ENCODE data around the gene PLPPR2.
A peak's percentile ranks its signal among the peaks of the same experiment; 100 is the strongest.

DNA sequence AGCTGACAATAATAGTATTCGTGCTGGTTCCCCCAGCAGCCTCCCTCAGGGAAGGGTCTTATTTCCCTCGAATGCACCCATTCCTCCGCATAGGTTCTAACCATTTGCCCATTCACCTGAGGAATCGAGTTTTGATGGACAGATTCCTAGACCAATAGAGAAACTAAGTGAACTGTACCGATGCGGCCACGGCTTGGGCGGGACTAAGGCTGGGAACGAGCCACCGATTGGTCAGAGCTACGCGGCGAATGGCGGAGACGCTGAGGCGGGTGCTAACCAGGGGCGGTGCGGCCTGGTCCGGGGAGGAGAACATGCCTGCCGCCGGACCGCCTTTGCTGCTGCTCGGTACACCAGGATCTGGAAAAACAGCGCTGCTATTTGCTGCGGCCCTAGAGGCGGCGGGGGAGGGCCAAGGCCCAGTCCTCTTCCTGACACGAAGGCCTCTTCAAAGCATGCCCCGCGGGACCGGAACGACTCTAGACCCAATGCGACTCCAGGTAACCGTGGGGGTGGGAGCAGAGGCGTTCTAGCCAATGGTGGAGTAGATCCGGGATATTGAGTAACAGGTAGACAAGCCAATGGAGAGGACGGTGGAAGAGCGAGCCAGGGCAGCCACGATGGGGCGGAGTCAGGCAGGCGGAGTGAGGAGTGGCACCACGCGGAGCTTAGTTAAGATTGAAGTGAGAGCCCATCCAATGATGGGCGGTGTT lies 19.4 kb downstream of the PLPPR2 start, which contains the start of gene SWSAP1:
- no peak for TF ChIP-seq CTCF (IDR thresholded peaks at IDR 0.05)
- TF ChIP-seq POLR2A (IDR thresholded peaks at IDR 0.05), result peak; percentile 78

Measured in ovary (tissue), 3 donors.